Measurements from ENCODE around the gene RER1.

- TF ChIP-seq CTCF (IDR thresholded peaks at IDR 0.05) (no peak), POLR2A (IDR thresholded peaks at IDR 0.05) (no peak)
Measured at GRCh38 chr1:2454227-2454626, 62.6 kb downstream of the RER1 start.

Data from heart left ventricle (tissue), 13 donors.